ENCODE data around the gene SMYD3. TPM values are rescaled to one million over a fixed set of nuclear protein-coding genes. Genes with fewer than 3 reads are reported as not detected.

Gene SMYD3
- total RNA-seq, 1 donor from 2014 or later: 35.4 TPM

- H3K4me3 Mint-ChIP-seq (ENCODE audit: unreplicated experiment): no peak overlapping the region
- no peak for DNase-seq (ENCODE audit: low spot score)
- H3K27me3 Mint-ChIP-seq (ENCODE audit: unreplicated experiment): peaks cover 2% of the 10 kb centered on the region
- H3K27ac Mint-ChIP-seq (ENCODE audit: unreplicated experiment): no peak overlapping the region
- H3K4me1 Mint-ChIP-seq (ENCODE audit: unreplicated experiment): no peaks in the 10 kb centered on the region
- H3K36me3 Mint-ChIP-seq (ENCODE audit: low read depth, unreplicated experiment): no peaks in the 10 kb centered on the region
- no peaks in the 10 kb centered on the region for H3K9me3 Mint-ChIP-seq (ENCODE audit: unreplicated experiment)
- no peak for TF ChIP-seq CTCF (IDR thresholded peaks at IDR 0.05; ENCODE audit: unreplicated experiment)
Measured at GRCh38 chr1:245961137-245961540, 545.9 kb downstream of the SMYD3 start.

GRCh38 chr1:245960171-245960570 lies 546.9 kb downstream of the SMYD3 start:
- Mint-ChIP-seq H3K4me3 (ENCODE audit: unreplicated experiment) (no peak overlapping the region), H3K27ac (ENCODE audit: unreplicated experiment) (no peak overlapping the region), H3K36me3 (ENCODE audit: low read depth, unreplicated experiment) (no peaks in the 10 kb centered on the region), H3K9me3 (ENCODE audit: unreplicated experiment) (no peaks in the 10 kb centered on the region), H3K27me3 (ENCODE audit: unreplicated experiment) (peaks cover 2% of the 10 kb centered on the region), H3K4me1 (ENCODE audit: unreplicated experiment) (no peaks in the 10 kb centered on the region)
- DNase-seq (ENCODE audit: low spot score): no peak
- TF ChIP-seq CTCF (IDR thresholded peaks at IDR 0.05; ENCODE audit: unreplicated experiment): no peak

- DNase-seq (ENCODE audit: low spot score): no peak
- Mint-ChIP-seq H3K36me3 (ENCODE audit: low read depth, unreplicated experiment) (no peaks in the 10 kb centered on the region), H3K4me3 (ENCODE audit: unreplicated experiment) (no peak overlapping the region), H3K9me3 (ENCODE audit: unreplicated experiment) (no peaks in the 10 kb centered on the region), H3K27ac (ENCODE audit: unreplicated experiment) (no peak overlapping the region), H3K4me1 (ENCODE audit: unreplicated experiment) (peaks cover 7% of the 10 kb centered on the region), H3K27me3 (ENCODE audit: unreplicated experiment) (no peaks in the 10 kb centered on the region)
- TF ChIP-seq CTCF (IDR thresholded peaks at IDR 0.05; ENCODE audit: unreplicated experiment): no peak
Measured at GRCh38 chr1:245958016-245958415, 549.1 kb downstream of the SMYD3 start.

GRCh38 chr1:245957427-245957826 lies 549.7 kb downstream of the SMYD3 start:
- no peak overlapping the region for H3K4me3 Mint-ChIP-seq (ENCODE audit: unreplicated experiment)
- no peak for TF ChIP-seq CTCF (IDR thresholded peaks at IDR 0.05; ENCODE audit: unreplicated experiment)
- H3K36me3 Mint-ChIP-seq (ENCODE audit: low read depth, unreplicated experiment): no peaks in the 10 kb centered on the region
- H3K27me3 Mint-ChIP-seq (ENCODE audit: unreplicated experiment): no peaks in the 10 kb centered on the region
- DNase-seq (ENCODE audit: low spot score): no peak
- peaks cover 7% of the 10 kb centered on the region for H3K4me1 Mint-ChIP-seq (ENCODE audit: unreplicated experiment)
- H3K9me3 Mint-ChIP-seq (ENCODE audit: unreplicated experiment): no peaks in the 10 kb centered on the region
- H3K27ac Mint-ChIP-seq (ENCODE audit: unreplicated experiment): no peak overlapping the region

- TF ChIP-seq CTCF (IDR thresholded peaks at IDR 0.05; ENCODE audit: unreplicated experiment): no peak
- Mint-ChIP-seq H3K27me3 (ENCODE audit: unreplicated experiment) (no peaks in the 10 kb centered on the region), H3K4me1 (ENCODE audit: unreplicated experiment) (peaks cover 7% of the 10 kb centered on the region), H3K9me3 (ENCODE audit: unreplicated experiment) (no peaks in the 10 kb centered on the region), H3K27ac (ENCODE audit: unreplicated experiment) (no peak overlapping the region), H3K36me3 (ENCODE audit: low read depth, unreplicated experiment) (no peaks in the 10 kb centered on the region), H3K4me3 (ENCODE audit: unreplicated experiment) (no peak overlapping the region)
- DNase-seq (ENCODE audit: low spot score): no peak
Measured at GRCh38 chr1:245956225-245956624, 550.9 kb downstream of the SMYD3 start.

All from endothelial cell (in vitro differentiated cells).